ENCODE data around the gene FKBP4. TPM values are rescaled to one million over a fixed set of nuclear protein-coding genes. Genes with fewer than 3 reads are reported as not detected.
A peak's percentile ranks its signal among the peaks of the same experiment; 100 is the strongest.

FKBP4 gene, protein sequence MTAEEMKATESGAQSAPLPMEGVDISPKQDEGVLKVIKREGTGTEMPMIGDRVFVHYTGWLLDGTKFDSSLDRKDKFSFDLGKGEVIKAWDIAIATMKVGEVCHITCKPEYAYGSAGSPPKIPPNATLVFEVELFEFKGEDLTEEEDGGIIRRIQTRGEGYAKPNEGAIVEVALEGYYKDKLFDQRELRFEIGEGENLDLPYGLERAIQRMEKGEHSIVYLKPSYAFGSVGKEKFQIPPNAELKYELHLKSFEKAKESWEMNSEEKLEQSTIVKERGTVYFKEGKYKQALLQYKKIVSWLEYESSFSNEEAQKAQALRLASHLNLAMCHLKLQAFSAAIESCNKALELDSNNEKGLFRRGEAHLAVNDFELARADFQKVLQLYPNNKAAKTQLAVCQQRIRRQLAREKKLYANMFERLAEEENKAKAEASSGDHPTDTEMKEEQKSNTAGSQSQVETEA
- polyA plus RNA-seq = 60.3 TPM
- long read RNA-seq, donor 1, transcript FKBP4-201 (10 exons, 3,732 nt) = major isoform, 9 of 9 reads
- long read RNA-seq, donor 1, partial matches to known transcripts = 0 of 9 reads
- long read RNA-seq, donor 1, other reads (novel, unspliced or antisense) = 0 of 9 reads
- long read RNA-seq, donor 2, transcript FKBP4-201 (10 exons, 3,732 nt) = major isoform, 12 of 44 reads
- long read RNA-seq, donor 2, partial matches to known transcripts = 31 of 44 reads
- long read RNA-seq, donor 2, other reads (novel, unspliced or antisense) = 0 of 44 reads
- long read RNA-seq, donor 3 = 0 reads
- long read RNA-seq, donor 4, partial matches to known transcripts = 0 of 1 reads
- long read RNA-seq, donor 4, other reads (novel, unspliced or antisense) = 0 of 1 reads
- long read RNA-seq, donor 5, transcript FKBP4-201 (10 exons, 3,732 nt) = major isoform, 11 of 11 reads
- long read RNA-seq, donor 5, partial matches to known transcripts = 0 of 11 reads
- long read RNA-seq, donor 5, other reads (novel, unspliced or antisense) = 0 of 11 reads
- long read RNA-seq, donor 6, transcript FKBP4-201 (10 exons, 3,732 nt) = major isoform, 13 of 13 reads
- long read RNA-seq, donor 6, partial matches to known transcripts = 0 of 13 reads
- long read RNA-seq, donor 6, other reads (novel, unspliced or antisense) = 0 of 13 reads
- long read RNA-seq, donor 7, transcript FKBP4-201 (10 exons, 3,732 nt) = major isoform, 7 of 8 reads
- long read RNA-seq, donor 7, partial matches to known transcripts = 0 of 8 reads
- long read RNA-seq, donor 7, other reads (novel, unspliced or antisense) = 0 of 8 reads
- long read RNA-seq, donor 8, transcript FKBP4-201 (10 exons, 3,732 nt) = major isoform, 11 of 11 reads
- long read RNA-seq, donor 8, partial matches to known transcripts = 0 of 11 reads
- long read RNA-seq, donor 8, other reads (novel, unspliced or antisense) = 0 of 11 reads
- long read RNA-seq, donor 9, transcript FKBP4-201 (10 exons, 3,732 nt) = major isoform, 15 of 15 reads
- long read RNA-seq, donor 9, partial matches to known transcripts = 0 of 15 reads
- long read RNA-seq, donor 9, other reads (novel, unspliced or antisense) = 0 of 15 reads
- long read RNA-seq, donor 10, transcript FKBP4-201 (10 exons, 3,732 nt) = major isoform, 12 of 27 reads
- long read RNA-seq, donor 10, partial matches to known transcripts = 15 of 27 reads
- long read RNA-seq, donor 10, other reads (novel, unspliced or antisense) = 0 of 27 reads
- long read RNA-seq, donor 11, transcript FKBP4-201 (10 exons, 3,732 nt) = major isoform, 15 of 15 reads
- long read RNA-seq, donor 11, partial matches to known transcripts = 0 of 15 reads
- long read RNA-seq, donor 11, other reads (novel, unspliced or antisense) = 0 of 15 reads

DNA sequence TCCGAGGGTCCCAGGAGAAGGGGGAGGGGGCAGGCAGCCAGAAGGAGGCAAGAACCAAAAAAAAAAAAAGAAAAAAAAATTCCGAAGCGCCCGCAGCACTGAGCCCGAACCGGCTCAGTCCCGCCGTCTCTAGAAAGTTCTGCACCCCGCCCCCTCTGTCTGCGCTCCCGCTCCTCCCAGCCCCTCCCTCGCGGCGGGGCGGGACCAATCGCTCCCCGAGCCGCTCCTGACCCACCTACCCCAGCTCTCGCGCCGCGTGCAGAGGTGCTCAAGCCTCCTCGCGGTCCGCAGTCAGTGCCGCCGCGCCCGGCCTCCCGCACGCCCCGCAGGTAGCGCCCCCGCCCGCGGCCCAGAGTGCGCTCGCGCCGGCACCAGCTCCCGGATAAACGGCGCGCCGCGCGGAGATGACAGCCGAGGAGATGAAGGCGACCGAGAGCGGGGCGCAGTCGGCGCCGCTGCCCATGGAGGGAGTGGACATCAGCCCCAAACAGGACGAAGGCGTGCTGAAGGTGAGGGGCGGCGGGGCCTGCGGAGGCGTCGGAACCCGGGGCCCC lies at the start of gene FKBP4:
TSS of gene FKBP4 (plus strand) at position 235 of the 554 bp plus-strand sequence. CDS start at position 405, 170 bp downstream.
- Histone ChIP-seq H3K36me3 (ENCODE audit: control insufficient read depth, insufficient read depth, low read length) (peaks cover 30% of the 10 kb centered on the region), H3K4me3 (ENCODE audit: low read length) (peak within 1 kb of the TSS; percentile 88), H3K4me1 (ENCODE audit: control insufficient read depth, insufficient read depth, low read length) (peaks cover 18% of the 10 kb centered on the region), H3K27me3 (ENCODE audit: control insufficient read depth, insufficient read depth, low read length) (peaks cover 8% of the 10 kb centered on the region), H3K27ac (ENCODE audit: low read length) (peak within 1 kb of the TSS; percentile 28), H3K9me3 (ENCODE audit: control insufficient read depth, low read depth, low read length) (peaks cover 4% of the 10 kb centered on the region)
- WGBS (ENCODE audit: insufficient coverage, low lambda C conversion rate) = no CpG with 5 or more reads among the region's 63 CpGs
- peak; percentile 84 to 93 for DNase-seq

DNA sequence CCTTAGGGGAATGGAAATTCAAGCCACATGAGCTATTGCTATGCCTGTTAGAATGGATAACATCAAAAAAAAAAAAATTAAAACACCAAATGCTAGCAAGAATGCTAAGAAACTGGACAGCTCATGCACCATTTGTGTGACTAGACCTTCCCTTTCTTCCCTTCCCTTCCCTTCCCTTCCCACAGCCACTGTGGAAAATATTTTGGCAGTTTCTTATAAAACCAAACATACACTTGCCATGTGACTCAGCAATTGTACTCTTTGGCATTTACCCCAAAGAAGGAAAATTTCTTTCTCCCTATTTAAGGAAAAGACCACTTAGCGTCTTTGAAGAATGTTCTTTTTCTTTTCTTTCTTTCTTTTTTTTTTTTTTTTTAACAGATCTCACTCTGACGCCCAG lies 49.1 kb upstream of the FKBP4 start:
- H3K27ac ChIP-seq (ENCODE audit: low read length) = no peak overlapping the region
- 100% methylated on average over 1 of the region's 2 CpGs for WGBS (ENCODE audit: insufficient coverage, low lambda C conversion rate)
- no peak overlapping the region for H3K4me3 ChIP-seq (ENCODE audit: low read length)
- DNase-seq = no peak
- no peaks in the 10 kb centered on the region for H3K9me3 ChIP-seq (ENCODE audit: control insufficient read depth, low read depth, low read length)
- H3K36me3 ChIP-seq (ENCODE audit: control insufficient read depth, insufficient read depth, low read length) = no peaks in the 10 kb centered on the region
- H3K27me3 ChIP-seq (ENCODE audit: control insufficient read depth, insufficient read depth, low read length) = no peaks in the 10 kb centered on the region
- H3K4me1 ChIP-seq (ENCODE audit: control insufficient read depth, insufficient read depth, low read length) = no peaks in the 10 kb centered on the region

DNA sequence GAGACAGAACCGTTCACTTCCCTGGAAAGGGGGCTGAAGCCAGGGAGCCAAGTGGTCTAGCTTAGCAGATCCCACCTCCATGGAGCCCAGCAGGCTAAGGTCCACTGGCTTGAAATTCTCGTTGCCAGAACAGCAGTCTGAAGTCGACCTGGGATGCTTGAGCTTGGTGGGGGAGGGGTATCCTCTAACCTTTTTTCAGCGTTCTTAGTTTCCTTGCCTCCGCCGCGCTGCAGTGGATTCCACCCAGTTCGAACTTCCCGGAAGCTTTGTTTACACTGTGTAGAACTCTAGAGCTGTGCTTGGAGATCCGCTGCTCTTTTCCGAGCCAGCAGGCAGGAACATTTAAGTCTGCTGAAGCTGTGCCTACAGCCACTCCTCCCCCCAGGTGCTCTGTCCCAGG lies 45.2 kb upstream of the FKBP4 start:
- Histone ChIP-seq H3K27ac (ENCODE audit: low read length) (no peak overlapping the region), H3K36me3 (ENCODE audit: control insufficient read depth, insufficient read depth, low read length) (no peaks in the 10 kb centered on the region), H3K9me3 (ENCODE audit: control insufficient read depth, low read depth, low read length) (peaks cover 5% of the 10 kb centered on the region), H3K4me3 (ENCODE audit: low read length) (no peak overlapping the region), H3K27me3 (ENCODE audit: control insufficient read depth, insufficient read depth, low read length) (peaks cover 18% of the 10 kb centered on the region), H3K4me1 (ENCODE audit: control insufficient read depth, insufficient read depth, low read length) (no peaks in the 10 kb centered on the region)
- DNase-seq = no peak
- WGBS (ENCODE audit: insufficient coverage, low lambda C conversion rate) = no CpG with 5 or more reads among the region's 11 CpGs

DNA sequence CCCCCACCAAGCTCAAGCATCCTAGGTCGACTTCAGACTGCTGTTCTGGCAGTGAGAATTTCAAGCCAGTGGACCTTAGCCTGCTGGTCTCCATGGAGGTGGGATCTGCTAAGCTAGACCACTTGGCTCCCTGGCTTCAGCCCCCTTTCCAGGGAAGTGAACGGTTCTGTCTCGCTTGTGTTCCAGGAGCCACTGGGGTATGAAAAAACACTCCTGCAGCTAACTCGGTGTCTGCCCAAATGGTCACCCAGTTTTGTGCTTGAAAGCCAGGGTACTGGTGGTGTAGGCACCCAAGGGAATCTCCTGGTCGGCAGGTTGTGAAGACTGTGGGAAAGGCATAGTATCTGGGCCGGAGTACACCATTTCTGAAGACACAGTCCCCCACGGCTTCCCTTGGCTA lies 44.6 kb upstream of the FKBP4 start:
- Histone ChIP-seq H3K4me3 (ENCODE audit: low read length) (no peak overlapping the region), H3K36me3 (ENCODE audit: control insufficient read depth, insufficient read depth, low read length) (no peaks in the 10 kb centered on the region)
- WGBS (ENCODE audit: insufficient coverage, low lambda C conversion rate) = no CpG with 5 or more reads among the region's 7 CpGs

DNA sequence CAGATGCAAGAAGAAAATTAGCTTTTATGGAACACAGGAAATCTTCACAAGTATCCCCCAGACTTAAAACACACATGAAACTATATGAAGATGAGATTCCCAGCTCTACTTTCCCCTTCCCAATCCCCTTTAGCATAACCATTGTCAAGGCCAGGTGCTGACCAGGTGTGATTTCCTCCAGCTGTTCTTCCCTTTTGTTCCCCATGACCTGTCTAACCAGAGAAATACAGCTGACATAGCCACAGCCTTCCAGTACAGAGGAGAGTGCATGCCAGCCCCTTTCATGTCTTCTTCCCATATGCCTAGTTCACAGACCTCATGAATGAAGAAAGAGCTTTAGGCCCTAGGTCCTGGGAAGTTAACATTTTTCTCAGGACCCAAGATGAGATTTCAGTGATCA lies 43.5 kb upstream of the FKBP4 start:
- Histone ChIP-seq H3K9me3 (ENCODE audit: control insufficient read depth, low read depth, low read length) (peaks cover 5% of the 10 kb centered on the region), H3K36me3 (ENCODE audit: control insufficient read depth, insufficient read depth, low read length) (no peaks in the 10 kb centered on the region), H3K4me3 (ENCODE audit: low read length) (no peak overlapping the region), H3K4me1 (ENCODE audit: control insufficient read depth, insufficient read depth, low read length) (no peaks in the 10 kb centered on the region), H3K27me3 (ENCODE audit: control insufficient read depth, insufficient read depth, low read length) (peaks cover 18% of the 10 kb centered on the region), H3K27ac (ENCODE audit: low read length) (no peak overlapping the region)
- no peak for DNase-seq

More for the DNA sequence above, 44.6 kb upstream of the FKBP4 start:
- peaks cover 18% of the 10 kb centered on the region for H3K27me3 ChIP-seq (ENCODE audit: control insufficient read depth, insufficient read depth, low read length)
- peaks cover 5% of the 10 kb centered on the region for H3K9me3 ChIP-seq (ENCODE audit: control insufficient read depth, low read depth, low read length)
- H3K27ac ChIP-seq (ENCODE audit: low read length) = no peak overlapping the region
- no peaks in the 10 kb centered on the region for H3K4me1 ChIP-seq (ENCODE audit: control insufficient read depth, insufficient read depth, low read length)
- DNase-seq = no peak

DNA sequence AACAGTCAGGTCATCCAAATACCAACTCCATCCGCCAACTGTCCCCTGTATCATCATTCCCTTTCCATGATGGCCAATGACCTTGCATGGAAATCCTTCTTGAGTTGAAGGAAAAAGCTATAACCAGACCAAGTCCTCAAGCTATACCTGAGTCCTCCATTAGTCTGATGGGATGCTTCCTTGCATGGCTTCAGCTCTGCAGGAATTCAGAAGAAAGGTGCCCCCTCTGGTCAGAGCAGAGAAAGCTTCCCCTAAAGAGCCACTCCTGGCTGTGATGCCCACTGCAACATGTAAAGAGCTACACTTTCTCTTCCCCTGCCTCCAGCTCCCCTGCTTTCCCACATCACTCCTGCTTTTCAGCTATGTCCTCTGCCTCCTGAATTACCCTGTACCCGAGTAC lies 43.1 kb upstream of the FKBP4 start:
- Histone ChIP-seq H3K4me1 (ENCODE audit: control insufficient read depth, insufficient read depth, low read length) (no peaks in the 10 kb centered on the region), H3K27me3 (ENCODE audit: control insufficient read depth, insufficient read depth, low read length) (peaks cover 18% of the 10 kb centered on the region), H3K36me3 (ENCODE audit: control insufficient read depth, insufficient read depth, low read length) (no peaks in the 10 kb centered on the region), H3K27ac (ENCODE audit: low read length) (no peak overlapping the region), H3K9me3 (ENCODE audit: control insufficient read depth, low read depth, low read length) (peaks cover 5% of the 10 kb centered on the region), H3K4me3 (ENCODE audit: low read length) (no peak overlapping the region)
- no peak for DNase-seq
- WGBS (ENCODE audit: insufficient coverage, low lambda C conversion rate) = 38% methylated on average over 1 of the region's 2 CpGs

DNA sequence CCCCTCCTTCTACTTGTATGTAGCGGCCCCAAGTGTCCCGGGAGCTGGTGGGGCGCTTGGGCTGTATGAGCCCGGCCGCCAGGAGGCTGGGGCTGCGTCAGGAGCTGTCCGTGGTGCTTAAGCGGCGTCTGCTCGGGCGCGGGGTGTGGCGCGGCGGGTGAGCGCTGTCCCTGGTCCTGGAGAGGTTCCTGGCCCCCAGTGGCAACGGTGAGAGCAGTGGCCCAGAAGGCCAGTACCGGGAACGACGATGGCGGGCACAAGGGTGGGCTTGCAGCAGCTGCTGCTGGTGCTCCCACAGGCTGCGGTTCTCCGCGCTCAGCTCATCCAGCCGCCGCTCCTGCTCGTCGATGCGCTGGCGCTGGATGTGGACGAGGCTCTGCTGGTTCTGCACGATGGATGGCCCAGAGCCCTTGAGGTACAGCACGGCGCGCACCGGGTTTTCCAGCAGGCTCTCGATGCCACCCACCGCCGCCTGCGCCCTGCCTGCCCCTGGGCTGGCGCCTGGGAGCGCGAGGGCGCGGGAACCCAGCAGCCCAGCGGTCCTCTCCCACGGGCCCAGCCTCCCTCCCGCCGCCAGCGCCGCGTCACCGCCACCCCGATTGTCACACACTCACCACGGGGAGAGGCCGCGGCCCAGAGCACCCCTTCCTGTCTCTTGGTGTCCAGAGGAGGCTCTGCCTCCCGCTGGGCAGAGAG lies 41.9 kb upstream of the FKBP4 start:
- Histone ChIP-seq H3K27ac (ENCODE audit: low read length) (no peak overlapping the region), H3K4me3 (ENCODE audit: low read length) (no peak overlapping the region), H3K9me3 (ENCODE audit: control insufficient read depth, low read depth, low read length) (peaks cover 5% of the 10 kb centered on the region), H3K27me3 (ENCODE audit: control insufficient read depth, insufficient read depth, low read length) (peaks cover 18% of the 10 kb centered on the region), H3K4me1 (ENCODE audit: control insufficient read depth, insufficient read depth, low read length) (no peaks in the 10 kb centered on the region), H3K36me3 (ENCODE audit: control insufficient read depth, insufficient read depth, low read length) (no peaks in the 10 kb centered on the region)
- no CpG with 5 or more reads among the region's 58 CpGs for WGBS (ENCODE audit: insufficient coverage, low lambda C conversion rate)
- DNase-seq = peak; percentile 73

DNA sequence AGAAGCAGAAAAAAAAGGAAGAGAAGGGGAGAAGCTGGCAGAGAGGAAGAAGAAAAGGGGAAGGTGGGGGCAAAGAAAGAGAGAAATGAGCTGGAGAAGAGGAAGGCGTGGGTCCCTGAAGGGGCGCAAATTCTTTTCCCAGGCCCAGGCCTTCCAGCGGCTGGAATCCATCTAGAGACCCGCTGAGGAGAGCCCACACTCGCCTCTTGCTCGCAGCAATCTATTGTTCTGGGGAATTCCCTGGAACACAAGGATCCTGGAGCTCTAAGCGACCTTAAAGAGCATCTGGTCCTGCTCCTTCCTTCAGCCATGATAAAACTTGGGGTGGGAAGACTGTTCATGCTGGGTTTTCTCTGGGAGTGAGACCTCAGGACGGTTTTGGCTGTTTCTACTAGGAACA lies 41.2 kb upstream of the FKBP4 start:
- no CpG with 5 or more reads among the region's 8 CpGs for WGBS (ENCODE audit: insufficient coverage, low lambda C conversion rate)
- peaks cover 18% of the 10 kb centered on the region for H3K27me3 ChIP-seq (ENCODE audit: control insufficient read depth, insufficient read depth, low read length)
- H3K4me3 ChIP-seq (ENCODE audit: low read length) = no peak overlapping the region
- no peaks in the 10 kb centered on the region for H3K36me3 ChIP-seq (ENCODE audit: control insufficient read depth, insufficient read depth, low read length)
- DNase-seq = no peak
- H3K4me1 ChIP-seq (ENCODE audit: control insufficient read depth, insufficient read depth, low read length) = no peaks in the 10 kb centered on the region
- H3K27ac ChIP-seq (ENCODE audit: low read length) = no peak overlapping the region
- H3K9me3 ChIP-seq (ENCODE audit: control insufficient read depth, low read depth, low read length) = peaks cover 5% of the 10 kb centered on the region

DNA sequence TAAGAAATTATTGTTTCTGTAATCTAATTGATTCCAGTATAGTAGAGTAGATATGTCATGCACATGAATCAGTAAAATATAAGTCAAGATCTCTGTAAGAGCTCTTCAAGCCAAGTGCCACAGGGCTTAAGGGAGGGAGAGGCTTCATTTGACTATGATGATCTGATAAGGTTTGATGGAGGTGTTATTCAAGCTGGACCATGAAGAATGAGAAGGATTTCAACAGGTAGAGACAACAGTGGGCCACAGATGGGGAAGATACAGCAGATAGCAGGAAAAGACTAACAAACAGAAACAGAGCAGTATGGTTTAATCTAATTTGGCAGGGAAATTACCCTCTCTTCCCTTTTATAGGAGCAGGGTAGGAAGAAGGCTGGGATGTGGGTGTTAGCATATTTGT lies 40.6 kb upstream of the FKBP4 start:
- Histone ChIP-seq H3K27ac (ENCODE audit: low read length) (no peak overlapping the region), H3K9me3 (ENCODE audit: control insufficient read depth, low read depth, low read length) (peaks cover 5% of the 10 kb centered on the region), H3K36me3 (ENCODE audit: control insufficient read depth, insufficient read depth, low read length) (no peaks in the 10 kb centered on the region), H3K4me1 (ENCODE audit: control insufficient read depth, insufficient read depth, low read length) (no peaks in the 10 kb centered on the region), H3K4me3 (ENCODE audit: low read length) (no peak overlapping the region), H3K27me3 (ENCODE audit: control insufficient read depth, insufficient read depth, low read length) (peaks cover 18% of the 10 kb centered on the region)
- no peak for DNase-seq

All from large intestine (tissue), 12 donors.